ENCODE results near the gene ZIC1.

Gene ZIC1

GRCh38 chr3:147416931-147417330 is 7.8 kb downstream of the ZIC1 start:
- Histone ChIP-seq H2BK120ac (ENCODE audit: low read depth, low read length) (no peak overlapping the region), H3K4me2 (ENCODE audit: low read length) (no peak overlapping the region), H3K18ac (ENCODE audit: low read length) (no peak overlapping the region), H4K5ac (ENCODE audit: low read length) (no peak overlapping the region), H3K27ac (ENCODE audit: low read depth, low read length) (no peak overlapping the region), H3K9ac (ENCODE audit: low read length) (no peak overlapping the region), H2BK15ac (replicated peaks; ENCODE audit: low read depth) (no peak overlapping the region), H2BK5ac (ENCODE audit: low read length) (no peak overlapping the region), H3K4me3 (ENCODE audit: low read length) (no peak overlapping the region), H3K56ac (ENCODE audit: low read length) (no peak overlapping the region), H3K4ac (ENCODE audit: low read depth, low read length) (no peak overlapping the region), H3K4me1 (ENCODE audit: control insufficient read depth, low read depth, low read length) (peaks cover 5% of the 10 kb centered on the region), H4K8ac (ENCODE audit: low read depth, low read length) (no peak overlapping the region), H3K79me2 (ENCODE audit: control insufficient read depth, insufficient read depth, low read length) (no peaks in the 10 kb centered on the region), H3K27me3 (ENCODE audit: insufficient read depth, low read length, poor library complexity) (peaks cover 65% of the 10 kb centered on the region), H3K79me1 (ENCODE audit: low read length) (no peaks in the 10 kb centered on the region), H3K36me3 (ENCODE audit: control insufficient read depth, insufficient read depth, low read length) (no peaks in the 10 kb centered on the region), H2AK5ac (ENCODE audit: low read length) (no peak overlapping the region), H3K23ac (ENCODE audit: low read length) (no peak overlapping the region)
- no CpG with 5 or more reads among the region's 1 CpG for WGBS (ENCODE audit: extremely low coverage, insufficient coverage, low lambda C conversion rate)
- no peak for DNase-seq

GRCh38 chr3:147417551-147418295 is 8.6 kb downstream of the ZIC1 start:
- no peak overlapping the region for H2AK5ac ChIP-seq (ENCODE audit: low read length)
- H3K36me3 ChIP-seq (ENCODE audit: control insufficient read depth, insufficient read depth, low read length), result no peaks in the 10 kb centered on the region
- no peak overlapping the region for H2BK15ac ChIP-seq (replicated peaks; ENCODE audit: low read depth)
- no peak overlapping the region for H3K56ac ChIP-seq (ENCODE audit: low read length)
- no peak overlapping the region for H2BK5ac ChIP-seq (ENCODE audit: low read length)
- H3K4ac ChIP-seq (ENCODE audit: low read depth, low read length), result no peak overlapping the region
- no peak overlapping the region for H2BK120ac ChIP-seq (ENCODE audit: low read depth, low read length)
- no peaks in the 10 kb centered on the region for H3K79me1 ChIP-seq (ENCODE audit: low read length)
- no peak overlapping the region for H3K4me3 ChIP-seq (ENCODE audit: low read length)
- H3K18ac ChIP-seq (ENCODE audit: low read length), result no peak overlapping the region
- DNase-seq, result peak; percentile 9
- H4K5ac ChIP-seq (ENCODE audit: low read length), result no peak overlapping the region
- no peak overlapping the region for H3K23ac ChIP-seq (ENCODE audit: low read length)
- no peak overlapping the region for H4K8ac ChIP-seq (ENCODE audit: low read depth, low read length)
- peaks cover 68% of the 10 kb centered on the region for H3K27me3 ChIP-seq (ENCODE audit: insufficient read depth, low read length, poor library complexity)
- no peak overlapping the region for H3K4me2 ChIP-seq (ENCODE audit: low read length)
- no peak overlapping the region for H3K27ac ChIP-seq (ENCODE audit: low read depth, low read length)
- peaks cover 5% of the 10 kb centered on the region for H3K4me1 ChIP-seq (ENCODE audit: control insufficient read depth, low read depth, low read length)
- H3K79me2 ChIP-seq (ENCODE audit: control insufficient read depth, insufficient read depth, low read length), result no peaks in the 10 kb centered on the region
- WGBS (ENCODE audit: extremely low coverage, insufficient coverage, low lambda C conversion rate), result no CpG with 5 or more reads among the region's 7 CpGs
- no peak overlapping the region for H3K9ac ChIP-seq (ENCODE audit: low read length)

- Histone ChIP-seq H3K4me3 (ENCODE audit: low read length) (no peak overlapping the region), H2AK5ac (ENCODE audit: low read length) (no peak overlapping the region), H3K18ac (ENCODE audit: low read length) (no peak overlapping the region), H3K36me3 (ENCODE audit: control insufficient read depth, insufficient read depth, low read length) (no peaks in the 10 kb centered on the region), H3K79me2 (ENCODE audit: control insufficient read depth, insufficient read depth, low read length) (no peaks in the 10 kb centered on the region), H3K4ac (ENCODE audit: low read depth, low read length) (no peak overlapping the region), H4K5ac (ENCODE audit: low read length) (no peak overlapping the region), H2BK120ac (ENCODE audit: low read depth, low read length) (no peak overlapping the region), H4K8ac (ENCODE audit: low read depth, low read length) (no peak overlapping the region), H3K27ac (ENCODE audit: low read depth, low read length) (no peak overlapping the region), H3K9ac (ENCODE audit: low read length) (no peak overlapping the region), H3K4me2 (ENCODE audit: low read length) (no peak overlapping the region), H2BK5ac (ENCODE audit: low read length) (no peak overlapping the region), H3K27me3 (ENCODE audit: insufficient read depth, low read length, poor library complexity) (peaks cover 67% of the 10 kb centered on the region), H3K4me1 (ENCODE audit: control insufficient read depth, low read depth, low read length) (peaks cover 6% of the 10 kb centered on the region), H2BK15ac (replicated peaks; ENCODE audit: low read depth) (no peak overlapping the region), H3K79me1 (ENCODE audit: low read length) (no peaks in the 10 kb centered on the region), H3K56ac (ENCODE audit: low read length) (no peak overlapping the region), H3K23ac (ENCODE audit: low read length) (no peak overlapping the region)
- no CpG with 5 or more reads among the region's 4 CpGs for WGBS (ENCODE audit: extremely low coverage, insufficient coverage, low lambda C conversion rate)
- no peak for DNase-seq
Measured at GRCh38 chr3:147418371-147418781, 9.2 kb downstream of the ZIC1 start.

GRCh38 chr3:147418808-147419701 is 9.9 kb downstream of the ZIC1 start:
- H3K79me2 ChIP-seq (ENCODE audit: control insufficient read depth, insufficient read depth, low read length), result no peaks in the 10 kb centered on the region
- H2BK5ac ChIP-seq (ENCODE audit: low read length), result no peak overlapping the region
- no peaks in the 10 kb centered on the region for H3K36me3 ChIP-seq (ENCODE audit: control insufficient read depth, insufficient read depth, low read length)
- H3K27me3 ChIP-seq (ENCODE audit: insufficient read depth, low read length, poor library complexity), result peaks cover 69% of the 10 kb centered on the region
- peak; percentile 94 for DNase-seq
- no peak overlapping the region for H2BK15ac ChIP-seq (replicated peaks; ENCODE audit: low read depth)
- H3K4me3 ChIP-seq (ENCODE audit: low read length), result peak overlapping the region; percentile 43
- no peak overlapping the region for H3K18ac ChIP-seq (ENCODE audit: low read length)
- peaks cover 7% of the 10 kb centered on the region for H3K4me1 ChIP-seq (ENCODE audit: control insufficient read depth, low read depth, low read length)
- no peak overlapping the region for H3K4ac ChIP-seq (ENCODE audit: low read depth, low read length)
- no peak overlapping the region for H2AK5ac ChIP-seq (ENCODE audit: low read length)
- H3K4me2 ChIP-seq (ENCODE audit: low read length), result peak overlapping the region; percentile 80
- no peak overlapping the region for H3K27ac ChIP-seq (ENCODE audit: low read depth, low read length)
- peak overlapping the region; percentile 35 for H3K9ac ChIP-seq (ENCODE audit: low read length)
- H3K56ac ChIP-seq (ENCODE audit: low read length), result peak overlapping the region; percentile 42
- no CpG with 5 or more reads among the region's 54 CpGs for WGBS (ENCODE audit: extremely low coverage, insufficient coverage, low lambda C conversion rate)
- H3K23ac ChIP-seq (ENCODE audit: low read length), result no peak overlapping the region
- no peaks in the 10 kb centered on the region for H3K79me1 ChIP-seq (ENCODE audit: low read length)
- H2BK120ac ChIP-seq (ENCODE audit: low read depth, low read length), result no peak overlapping the region
- no peak overlapping the region for H4K5ac ChIP-seq (ENCODE audit: low read length)
- no peak overlapping the region for H4K8ac ChIP-seq (ENCODE audit: low read depth, low read length)

- H2BK5ac ChIP-seq (ENCODE audit: low read length), result no peak overlapping the region
- no peak overlapping the region for H3K4ac ChIP-seq (ENCODE audit: low read depth, low read length)
- H3K4me3 ChIP-seq (ENCODE audit: low read length), result no peak overlapping the region
- H2BK15ac ChIP-seq (replicated peaks; ENCODE audit: low read depth), result no peak overlapping the region
- H3K18ac ChIP-seq (ENCODE audit: low read length), result no peak overlapping the region
- no peak overlapping the region for H3K23ac ChIP-seq (ENCODE audit: low read length)
- H2BK120ac ChIP-seq (ENCODE audit: low read depth, low read length), result no peak overlapping the region
- no peak overlapping the region for H3K27ac ChIP-seq (ENCODE audit: low read depth, low read length)
- peaks cover 70% of the 10 kb centered on the region for H3K27me3 ChIP-seq (ENCODE audit: insufficient read depth, low read length, poor library complexity)
- H4K8ac ChIP-seq (ENCODE audit: low read depth, low read length), result no peak overlapping the region
- no peaks in the 10 kb centered on the region for H3K79me2 ChIP-seq (ENCODE audit: control insufficient read depth, insufficient read depth, low read length)
- no peak for DNase-seq
- peaks cover 10% of the 10 kb centered on the region for H3K4me1 ChIP-seq (ENCODE audit: control insufficient read depth, low read depth, low read length)
- peak overlapping the region; percentile 80 for H3K4me2 ChIP-seq (ENCODE audit: low read length)
- H3K9ac ChIP-seq (ENCODE audit: low read length), result no peak overlapping the region
- H2AK5ac ChIP-seq (ENCODE audit: low read length), result no peak overlapping the region
- H3K79me1 ChIP-seq (ENCODE audit: low read length), result no peaks in the 10 kb centered on the region
- no peaks in the 10 kb centered on the region for H3K36me3 ChIP-seq (ENCODE audit: control insufficient read depth, insufficient read depth, low read length)
- no CpG with 5 or more reads among the region's 10 CpGs for WGBS (ENCODE audit: extremely low coverage, insufficient coverage, low lambda C conversion rate)
- H3K56ac ChIP-seq (ENCODE audit: low read length), result no peak overlapping the region
- no peak overlapping the region for H4K5ac ChIP-seq (ENCODE audit: low read length)
Measured at GRCh38 chr3:147419781-147420224, 10.6 kb downstream of the ZIC1 start.

Data from mesendoderm (in vitro differentiated cells).